Fibroblast of gingiva (primary cell): Measurements from ENCODE around the gene CCDC88A.
A peak's percentile ranks its signal among the peaks of the same experiment; 100 is the strongest.
"Not testable (repeated sequence)": the region's sequence is repeated elsewhere in the genome, so short reads cannot be mapped to it uniquely, and the experiment has no call there.

Experiments
- DNase-seq: peaks from one replicate; pipeline ENCODE4 v3.0.0-alpha.2; 2011; ENCODE audit warnings: low read depth

The CCDC88A gene

GRCh38 chr2:55302241-55302640 is 117.4 kb downstream of the CCDC88A start:
- DNase-seq = no peak

- DNase-seq = no peak
Measured at GRCh38 chr2:55301277-55301676, 118.4 kb downstream of the CCDC88A start.

GRCh38 chr2:55296393-55296792 is 123.3 kb downstream of the CCDC88A start:
- no peak for DNase-seq

GRCh38 chr2:55283083-55283482 is 136.6 kb downstream of the CCDC88A start:
- DNase-seq = no peak

- DNase-seq = peak; percentile 85
Measured at GRCh38 chr2:55282110-55282917, 137.3 kb downstream of the CCDC88A start.

- not testable (repeated sequence) for DNase-seq
Measured at GRCh38 chr2:55280851-55281546, 138.7 kb downstream of the CCDC88A start.

GRCh38 chr2:55279859-55280424 is 139.7 kb downstream of the CCDC88A start:
- DNase-seq = not testable (repeated sequence)

- DNase-seq = not testable (repeated sequence)
Measured at GRCh38 chr2:55279214-55279835, 140.3 kb downstream of the CCDC88A start.

- no peak for DNase-seq
Measured at GRCh38 chr2:55277310-55277709, 142.3 kb downstream of the CCDC88A start.

GRCh38 chr2:55274346-55274745 is 145.3 kb downstream of the CCDC88A start:
- DNase-seq = not testable (repeated sequence)

- DNase-seq = no peak
Measured at GRCh38 chr2:55269645-55269990, 150.0 kb downstream of the CCDC88A start.

GRCh38 chr2:55268907-55269644 is 150.6 kb downstream of the CCDC88A start, which contains the start of gene MTIF2:
Gene MTIF2, minus strand, starts transcription at chr2:55269231. Its CDS starts 5,373 bp downstream, at chr2:55263858.
- peak; percentile 92 for DNase-seq

GRCh38 chr2:55268288-55268906 is 151.3 kb downstream of the CCDC88A start:
- no peak for DNase-seq

GRCh38 chr2:55259586-55259985 is 160.1 kb downstream of the CCDC88A start:
- DNase-seq = not testable (repeated sequence)

GRCh38 chr2:55252832-55253231 is 166.8 kb downstream of the CCDC88A start:
- no peak for DNase-seq

- DNase-seq = no peak
Measured at GRCh38 chr2:55247025-55247424, 172.6 kb downstream of the CCDC88A start.

GRCh38 chr2:55245411-55245810 is 174.2 kb downstream of the CCDC88A start:
- DNase-seq = no peak

GRCh38 chr2:55242617-55243016 is 177.0 kb downstream of the CCDC88A start:
- no peak for DNase-seq

GRCh38 chr2:55241582-55241981 is 178.1 kb downstream of the CCDC88A start:
- not testable (repeated sequence) for DNase-seq

- DNase-seq = no peak
Measured at GRCh38 chr2:55239656-55240222, 179.9 kb downstream of the CCDC88A start.
